DMS114 treated with DMSO at 0.1 percent for 48 hours (cell line): ENCODE results near the gene ELAVL4.

Experiments used
- DNase-seq: peaks from one replicate; lab custom pipeline; 2025; ENCODE audit not compliant: unreplicated experiment; lab: John Stamatoyannopoulos, UW

ELAVL4 gene

GRCh38 chr1:50108497-50109059, at the start of gene ELAVL4:
Gene ELAVL4, plus strand, starts transcription at chr1:50108920. Its CDS starts 270 bp downstream, at chr1:50109190.
- no peak for DNase-seq

DNA sequence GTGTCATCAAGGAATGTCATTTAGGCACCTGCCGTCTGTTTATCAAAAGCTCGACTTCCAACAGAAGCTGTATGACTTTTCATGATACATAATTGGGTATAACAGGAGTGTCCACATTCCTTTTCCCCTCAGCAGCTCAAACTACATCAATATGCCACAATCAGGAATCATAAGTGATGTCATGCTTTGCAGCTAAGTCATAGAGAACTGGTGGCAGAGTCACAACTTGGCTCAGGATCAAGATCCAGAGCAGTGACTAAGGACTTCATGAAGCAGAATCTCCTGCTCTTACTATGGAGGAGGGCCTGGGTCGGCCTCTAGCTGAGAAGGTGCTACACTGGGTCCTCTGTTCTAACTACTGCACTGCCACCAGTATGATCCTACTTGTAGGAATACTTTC, 48.4 kb upstream of the ELAVL4 start:
- DNase-seq, result no peak

DNA sequence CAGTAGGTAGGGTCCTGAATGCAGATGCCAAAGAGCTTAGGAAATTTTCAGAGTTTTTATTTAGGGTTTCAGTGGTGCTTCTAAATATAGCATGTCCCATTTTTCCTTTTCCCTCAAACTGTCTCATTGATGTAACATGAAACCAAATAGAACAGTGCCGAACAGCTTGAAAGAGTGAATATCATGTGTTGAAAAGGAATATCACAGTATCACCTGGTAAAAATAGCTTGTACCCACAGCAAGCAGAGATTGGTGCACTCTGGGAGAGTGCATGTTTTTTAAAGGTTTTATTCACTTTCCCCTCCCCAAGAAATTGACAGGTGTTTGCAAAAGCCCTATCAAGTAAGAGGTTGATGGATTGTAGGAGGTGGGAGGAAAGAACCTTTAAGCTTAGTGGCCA, 41.9 kb upstream of the ELAVL4 start:
- DNase-seq, result no peak

GRCh38 chr1:50074931-50075330, 33.8 kb upstream of the ELAVL4 start:
- no peak for DNase-seq

GRCh38 chr1:50077273-50077672, 31.4 kb upstream of the ELAVL4 start:
- no peak for DNase-seq

GRCh38 chr1:50080904-50081586, 27.7 kb upstream of the ELAVL4 start:
- DNase-seq, result peak; percentile 28

GRCh38 chr1:50084389-50084788, 24.3 kb upstream of the ELAVL4 start:
- no peak for DNase-seq

DNA sequence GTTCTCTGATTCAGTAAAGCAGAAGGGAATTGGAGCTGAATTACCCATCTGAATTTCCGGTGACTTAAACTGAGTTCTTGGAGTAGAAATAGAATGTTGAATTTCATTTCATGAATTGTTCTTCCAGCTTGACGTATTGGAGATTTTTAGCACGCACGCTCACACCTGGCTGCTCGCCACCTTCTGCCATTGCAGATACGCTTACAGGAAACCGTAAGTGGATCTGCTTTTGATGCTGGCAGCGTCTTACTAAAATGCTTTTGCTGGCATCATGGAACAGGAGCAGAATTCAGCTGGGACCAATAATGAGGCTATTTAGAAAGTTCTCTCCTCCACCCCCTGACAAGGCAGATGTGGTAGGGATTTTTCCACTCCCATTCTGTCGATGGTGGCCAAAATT, 17.7 kb upstream of the ELAVL4 start:
- DNase-seq, result no peak

DNA sequence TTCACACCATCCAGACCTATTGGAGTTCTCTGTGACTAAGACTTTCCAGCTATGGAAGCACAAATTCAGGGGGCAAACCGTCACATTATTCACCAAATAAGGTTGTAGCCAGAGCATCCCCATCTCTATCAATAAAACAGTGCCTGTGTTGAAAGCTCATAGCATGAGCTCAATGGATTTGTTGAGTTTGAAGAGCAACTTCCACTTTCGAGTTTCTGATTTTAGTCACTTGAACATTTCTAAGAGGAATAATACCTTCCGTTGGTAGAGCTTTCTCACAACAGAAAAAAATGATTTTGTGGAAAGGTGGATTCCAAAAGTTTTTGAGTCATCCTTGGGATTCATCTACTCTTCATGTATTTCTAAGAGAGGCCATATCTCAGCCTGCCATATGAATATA, 13.0 kb upstream of the ELAVL4 start:
- no peak for DNase-seq

- no peak for DNase-seq
Observed at GRCh38 chr1:50097021-50097679, 11.6 kb upstream of the ELAVL4 start.

DNA sequence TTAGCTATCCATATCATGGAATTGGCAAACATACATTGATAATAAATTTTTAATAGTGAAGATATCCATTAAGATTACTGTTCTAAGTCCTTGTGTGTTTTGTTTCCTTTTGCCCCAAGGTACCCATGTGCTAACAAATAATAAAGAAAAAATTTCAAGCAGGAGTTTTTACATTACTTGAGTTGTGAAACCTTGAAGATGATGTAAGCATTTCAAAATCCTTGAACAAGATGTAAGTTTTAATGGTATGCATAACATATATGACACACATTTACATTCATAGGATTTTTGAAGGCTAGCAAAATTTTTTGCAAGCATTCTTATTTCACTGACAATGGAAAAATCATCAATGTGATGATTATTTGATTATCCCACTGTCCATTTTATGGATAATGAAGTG, 10.9 kb upstream of the ELAVL4 start:
- DNase-seq, result no peak

DNA sequence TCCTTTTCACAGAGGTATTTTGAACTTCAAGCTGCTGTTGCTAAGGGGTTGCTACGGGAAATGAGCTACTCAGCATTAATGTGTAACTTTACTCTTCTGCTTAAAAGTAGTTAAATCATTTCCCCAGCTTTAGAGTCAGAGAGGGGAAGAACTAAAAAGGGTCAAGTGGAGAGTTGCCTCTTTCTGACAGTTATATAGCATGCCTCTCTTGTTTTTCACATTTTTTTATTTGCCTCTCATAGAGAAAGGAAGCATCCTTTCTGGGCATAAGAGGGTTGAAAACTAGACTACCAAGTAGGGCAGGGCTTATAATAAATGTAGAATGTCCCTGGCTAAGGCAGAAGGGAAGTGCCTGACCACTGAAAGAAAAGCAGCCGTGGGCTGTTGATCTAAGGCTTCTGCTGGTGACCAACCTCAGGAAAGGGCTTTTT, 10.1 kb upstream of the ELAVL4 start:
- no peak for DNase-seq

GRCh38 chr1:50099654-50100053, 9.1 kb upstream of the ELAVL4 start:
- DNase-seq, result no peak

DNA sequence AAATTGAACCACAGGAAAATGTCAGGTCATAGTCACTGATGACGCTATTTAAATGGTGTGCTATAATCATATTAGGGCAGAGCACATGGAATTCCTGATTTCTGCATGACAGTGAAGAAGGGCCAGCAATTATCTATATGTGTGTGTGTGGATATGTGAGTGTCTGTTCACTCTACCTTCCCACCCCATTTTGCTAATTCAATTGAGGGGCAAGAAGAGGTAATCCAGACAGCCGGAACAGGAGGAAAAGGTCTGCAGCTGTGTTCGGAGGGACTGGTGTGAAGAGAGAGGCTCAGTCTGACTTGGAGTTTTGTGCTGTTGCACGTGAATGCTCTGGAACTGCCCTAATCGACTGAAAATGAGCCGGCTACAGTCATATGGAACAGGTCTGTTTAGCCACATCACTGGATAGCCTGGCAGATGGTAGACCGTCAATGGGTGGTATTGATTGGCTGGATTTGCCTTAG, 5.1 kb upstream of the ELAVL4 start:
- no peak for DNase-seq

DNA sequence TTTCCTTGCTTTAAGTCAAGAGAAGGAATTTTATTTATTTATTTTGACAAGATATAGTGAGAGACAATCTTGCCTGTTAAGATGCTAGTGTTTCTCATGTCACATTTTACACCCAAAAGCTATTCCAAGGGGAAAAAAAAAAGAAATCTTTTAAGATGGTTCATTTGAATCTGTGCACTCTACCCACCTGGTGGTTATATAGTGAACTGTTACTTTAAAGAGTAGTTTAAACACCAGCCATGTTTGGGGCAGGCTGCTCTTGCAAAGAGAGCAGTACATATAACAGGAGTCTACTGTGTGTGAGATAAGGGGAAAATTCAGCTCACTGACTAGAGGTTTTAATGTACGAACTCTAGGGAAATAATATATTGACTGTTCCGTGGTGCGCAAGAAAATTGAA, 3.3 kb upstream of the ELAVL4 start:
- DNase-seq, result no peak

DNA sequence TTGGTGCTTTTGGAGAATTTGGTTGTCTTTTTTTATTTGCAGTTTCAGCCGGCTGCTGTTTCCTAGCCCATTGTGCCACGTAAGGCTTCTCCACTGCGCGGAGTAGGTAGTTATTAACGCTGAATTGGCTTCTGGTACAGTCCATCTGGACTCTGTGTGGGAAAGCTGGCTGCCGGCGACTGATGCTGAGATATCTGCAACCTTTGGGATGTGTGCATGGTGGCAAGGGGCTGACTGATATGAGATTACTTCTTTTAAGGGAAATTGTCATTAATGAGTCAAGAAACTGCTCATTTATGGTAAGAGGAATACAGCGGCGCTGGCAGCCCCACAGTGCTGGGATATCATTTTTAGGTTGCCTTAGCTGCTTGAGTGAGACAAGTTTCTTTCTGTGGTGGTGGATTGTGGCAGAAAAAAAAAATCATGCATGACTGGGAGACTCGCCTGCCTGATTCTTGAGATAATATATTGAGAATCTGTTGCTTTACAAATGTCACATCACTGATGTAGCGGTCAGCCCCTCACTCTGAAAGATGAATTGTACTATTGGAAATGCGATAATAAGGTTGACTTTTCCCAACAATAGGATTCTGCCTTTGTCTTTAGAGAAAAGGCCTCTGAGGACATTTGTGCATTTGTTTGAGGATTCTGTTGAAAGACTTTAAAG, 2.5 kb upstream of the ELAVL4 start:
- no peak for DNase-seq

DNA sequence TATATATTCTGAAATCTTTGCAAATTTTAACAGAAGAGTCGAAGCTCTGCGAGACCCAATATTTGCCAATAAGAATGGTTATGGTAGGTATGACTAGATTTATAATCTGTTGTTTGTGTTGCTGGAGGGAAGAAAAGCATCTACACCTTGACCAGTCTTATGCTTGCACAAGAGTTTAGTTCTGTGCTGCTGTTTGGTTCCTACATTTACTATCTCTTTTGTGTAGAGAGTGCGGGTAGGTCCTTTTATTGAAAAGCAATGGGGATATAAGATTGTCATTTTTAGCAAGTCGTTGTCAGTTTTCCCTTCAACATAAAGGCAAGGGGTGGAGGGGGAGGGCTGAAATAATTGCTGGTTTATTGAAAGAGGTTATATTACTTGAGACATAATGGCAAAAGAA, 396 bp downstream of the ELAVL4 start:
- no peak for DNase-seq

DNA sequence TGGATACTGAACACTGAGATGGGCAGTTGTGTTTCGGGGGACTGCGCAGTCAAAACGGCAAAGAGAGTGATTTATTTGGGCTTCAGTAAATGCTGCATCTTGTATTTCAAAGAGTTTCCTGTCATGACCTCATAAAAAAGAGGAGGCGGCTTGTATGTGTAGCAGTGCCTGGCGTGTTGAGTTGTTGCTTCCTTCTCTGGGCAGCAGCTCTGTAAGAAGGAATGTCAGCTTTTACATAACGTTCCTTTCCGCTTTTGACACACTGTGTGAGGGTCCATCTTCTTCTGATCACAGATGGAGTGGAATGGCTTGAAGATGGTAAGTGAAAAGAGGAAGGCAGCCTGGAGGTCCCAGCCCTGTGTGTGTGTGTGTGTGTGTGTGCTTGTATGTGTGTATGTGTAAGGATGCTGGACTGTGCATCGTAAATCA, 941 bp downstream of the ELAVL4 start:
- no peak for DNase-seq

DNA sequence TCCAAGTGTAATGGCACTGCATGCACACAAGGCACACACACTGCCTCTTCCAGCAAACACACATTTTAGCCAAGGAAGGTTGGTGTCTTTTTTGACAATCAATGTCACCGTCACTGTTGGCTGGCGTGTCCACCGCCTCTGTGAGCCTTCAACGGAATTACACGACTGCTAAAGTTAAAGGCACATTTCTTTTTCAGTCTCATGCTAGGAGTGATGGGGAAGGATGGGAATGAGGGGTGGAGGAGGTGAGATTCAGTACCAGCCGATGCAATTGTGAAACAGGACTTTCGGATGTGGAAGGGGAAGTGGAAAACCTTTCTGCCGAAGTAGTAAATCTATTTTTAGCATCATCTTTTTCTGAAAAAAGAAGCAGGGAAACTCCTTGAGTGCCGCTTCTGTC, 1.4 kb downstream of the ELAVL4 start:
- DNase-seq, result no peak

DNA sequence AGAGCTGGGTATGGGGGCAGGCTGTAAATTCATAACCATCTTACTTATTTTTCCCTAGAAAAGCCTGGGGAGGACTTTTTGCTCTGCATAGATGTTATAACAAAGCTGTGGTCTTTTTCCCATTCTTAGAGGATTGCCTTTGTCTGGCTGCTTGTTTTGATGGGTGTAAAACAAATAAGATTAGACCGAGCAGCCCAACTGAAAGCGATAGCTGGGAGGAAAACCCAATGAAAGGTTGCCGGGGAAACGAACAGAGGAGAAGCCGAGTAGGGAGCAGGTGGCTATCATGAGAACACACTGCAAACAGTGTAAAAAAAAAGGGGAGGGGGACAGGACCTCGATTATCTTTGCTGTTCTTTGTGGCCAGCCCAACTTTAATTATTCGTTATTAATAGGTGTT, 1.9 kb downstream of the ELAVL4 start:
- DNase-seq, result no peak

DNA sequence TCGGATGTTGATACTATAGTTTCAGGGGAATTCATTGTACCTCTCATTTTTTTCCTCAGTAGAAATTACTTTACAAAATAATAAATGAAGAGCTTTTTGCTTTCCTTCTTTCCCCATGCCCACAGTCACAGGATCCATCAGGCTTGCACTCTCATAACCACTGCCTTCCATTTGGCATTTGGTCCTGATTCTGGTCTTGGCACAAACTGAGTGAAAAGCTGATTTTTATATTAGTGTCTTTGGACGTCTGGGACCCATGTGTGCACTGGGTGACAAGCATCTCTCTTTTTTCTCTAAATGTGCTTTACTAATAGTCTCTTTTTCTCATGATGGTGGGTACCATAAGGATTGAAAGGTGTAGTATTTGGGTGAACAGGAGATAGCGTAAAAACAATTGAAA, 2.8 kb downstream of the ELAVL4 start:
- DNase-seq, result no peak

- DNase-seq, result no peak
Observed at GRCh38 chr1:50112193-50112592, 3.5 kb downstream of the ELAVL4 start.
